ENCODE data around the gene LY6G6D. TPM values are rescaled to one million over a fixed set of nuclear protein-coding genes. Genes with fewer than 3 reads are reported as not detected.

Gene LY6G6D
- total and polyA plus RNA-seq, 2 of the 13 experiments (the other 11 are each of a cell fraction or from before 2014, with no cell fraction given): not detected

DNA sequence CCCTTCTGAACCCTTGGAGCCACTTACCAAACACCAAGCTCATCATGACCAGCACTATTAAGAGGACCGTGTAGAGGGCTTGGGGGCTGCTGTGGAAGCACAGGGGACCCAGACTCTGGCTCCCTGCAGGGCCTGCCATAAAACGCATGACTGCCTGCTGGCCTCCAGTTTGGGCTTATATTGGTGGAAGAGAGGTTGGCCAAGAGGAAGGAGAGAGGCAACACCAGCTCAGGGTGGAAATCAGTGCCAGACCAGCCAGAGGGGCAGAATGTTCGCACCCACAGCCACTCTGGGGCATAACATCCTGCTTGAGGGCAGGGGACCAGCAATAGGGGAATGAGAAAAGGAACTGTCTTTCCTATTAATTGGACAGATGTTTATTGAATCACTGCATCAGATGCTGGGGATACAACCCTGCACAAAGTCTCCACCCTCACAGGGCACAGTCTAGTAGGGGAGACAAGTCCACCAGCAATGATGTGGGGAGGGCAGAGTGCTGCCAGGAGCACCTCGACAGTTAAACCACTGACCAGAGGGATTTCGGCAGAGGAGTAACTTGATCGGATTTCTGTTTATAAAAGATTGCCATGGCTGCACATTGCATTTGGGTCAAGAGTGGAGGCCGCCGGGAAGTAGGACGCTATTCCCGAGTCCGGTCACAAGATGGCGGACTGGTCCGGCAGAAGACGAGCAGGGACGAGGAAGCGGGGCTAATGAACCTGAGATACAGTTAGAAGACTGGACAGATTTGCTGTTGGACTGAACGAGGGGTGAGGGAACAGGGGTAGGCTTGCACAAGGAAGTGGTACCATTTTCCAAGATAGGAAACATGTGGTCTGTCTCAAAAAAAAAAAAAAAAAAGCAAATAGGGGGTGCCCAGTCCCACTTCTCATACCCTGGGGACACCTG is 34.7 kb upstream of the LY6G6D start, which contains the start of gene LY6G5C:
LY6G5C (minus strand) TSS at position 842 of the 909 bp plus-strand sequence; CDS start at position 148, 694 bp downstream.
- WGBS (ENCODE audit: low lambda C conversion rate): 12% methylated on average over 17 of the region's 17 CpGs
- Histone ChIP-seq H3K9ac (ENCODE audit: insufficient read depth, low read depth, low read length) (peak within 1 kb of the TSS; percentile 29; the same call in 1 of the 2 replicates), H3K4me1 (ENCODE audit: insufficient read depth, low read length) (peaks cover 26% of the 10 kb centered on the region), H3K27ac (ENCODE audit: extremely low read length, insufficient read depth, low read length) (no peak within 1 kb of the TSS), H3K4me2 (ENCODE audit: low read depth, low read length) (peak within 1 kb of the TSS; percentile 63), H3K79me2 (ENCODE audit: insufficient read depth, low read length) (no peaks in the 10 kb centered on the region), H3K4me3 (replicated peaks in 1 of 3; ENCODE audit: insufficient read depth in 1 of 3, low read depth in 2 of 3, low read length in 3 of 3) (peak within 1 kb of the TSS in 1 of 3 experiments; percentile 22; a peak in 1 of 6 replicates), H4K20me1 (ENCODE audit: insufficient read depth, low read length) (no peaks in the 10 kb centered on the region), H3K36me3 (replicated peaks in 1 of 2; ENCODE audit: control insufficient read depth in 1 of 2, insufficient read depth in 2 of 2, low read length in 2 of 2) (no peaks in the 10 kb centered on the region), H3K9me3 (ENCODE audit: low read length) (no peaks in the 10 kb centered on the region), H2AFZ (ENCODE audit: low read length) (no peak within 1 kb of the TSS), H3K27me3 (ENCODE audit: control insufficient read depth in 1 of 2, insufficient read depth in 2 of 2, low read length in 2 of 2) (no peaks in the 10 kb centered on the region)
- FAIRE-seq (peak; percentile 92), ATAC-seq (peak; percentile 67), DNase-seq (ENCODE audit: low spot score) (peak; percentile 72)
- BruUV-seq (replicated peaks): no TSS peak
- CTCF ChIA-PET (ENCODE audit: low intra/inter-chr PET ratio, low total read pairs): interaction anchor here (0.7 to 3.9 kb wide), 8 partner anchors 9 to 437 kb away, joined by 3 to 30 read pairs (median 3); partner anchors contain the start of gene DDAH2
- in situ Hi-C loops (cut with HindIII; ENCODE audit: extremely low pct_ligation_motif_present, low pct_unique_long_range_greater_than_20kb) (loop anchor here (5.0 kb wide), 1 partner anchor 87 kb away; no protein-coding TSS in a partner anchor), intact Hi-C loops (cut with micrococcal nuclease; ENCODE audit: unreplicated experiment) (loop anchor here (1.0 to 5.0 kb wide), 5 partner anchors 22 to 150 kb away; partner anchors contain the start of genes ABHD16A and LY6G6D)
- POLR2A ChIA-PET: interaction anchor here (0.6 to 1.9 kb wide), 6 partner anchors 9 to 169 kb away, joined by 3 to 5 read pairs (median 4); partner anchors contain the start of genes ABHD16A and HSPA1B
- TF ChIP-seq ZNF335 (CRISPR knock-in tag; IDR thresholded peaks at IDR 0.05) (peak; percentile 96), SPEN (CRISPR knock-in tag; IDR thresholded peaks at IDR 0.05; ENCODE audit: low read depth) (no peak), SAP130 (CRISPR knock-in tag; IDR thresholded peaks at IDR 0.05; ENCODE audit: low read depth) (peak; percentile 70), RXRB (CRISPR knock-in tag; IDR thresholded peaks at IDR 0.05; ENCODE audit: borderline replicate concordance) (peak; percentile 72; the same call in 1 of the 2 replicates), ETV5 (CRISPR knock-in tag; IDR thresholded peaks at IDR 0.05; ENCODE audit: borderline replicate concordance) (peak; percentile 5; the same call in 1 of the 2 replicates), ZMYM3 (CRISPR knock-in tag; IDR thresholded peaks at IDR 0.05) (peak; percentile 40; the same call in 1 of the 2 replicates), FLYWCH1 (CRISPR knock-in tag; IDR thresholded peaks at IDR 0.05) (no peak), ADNP (CRISPR knock-in tag; IDR thresholded peaks at IDR 0.05) (no peak), ZNF33B (CRISPR knock-in tag; IDR thresholded peaks at IDR 0.05) (no peak), ZNF296 (CRISPR knock-in tag; conservative IDR thresholded peaks at IDR 0.05) (no peak), KLF12 (CRISPR knock-in tag; IDR thresholded peaks at IDR 0.05; ENCODE audit: borderline replicate concordance) (no peak), IRF2 (CRISPR knock-in tag; IDR thresholded peaks at IDR 0.05) (peak; percentile 67; the same call in 1 of the 2 replicates), HNRNPL (IDR thresholded peaks at IDR 0.05; ENCODE audit: low read depth, low read length) (no peak), ZNF720 (CRISPR knock-in tag; IDR thresholded peaks at IDR 0.05) (no peak), ZKSCAN1 (IDR thresholded peaks at IDR 0.05; ENCODE audit: low read length) (0 out of 2 replicates have a peak, but pooled peaks have one; percentile 24)
- TF ChIP-seq, protein P1, sequence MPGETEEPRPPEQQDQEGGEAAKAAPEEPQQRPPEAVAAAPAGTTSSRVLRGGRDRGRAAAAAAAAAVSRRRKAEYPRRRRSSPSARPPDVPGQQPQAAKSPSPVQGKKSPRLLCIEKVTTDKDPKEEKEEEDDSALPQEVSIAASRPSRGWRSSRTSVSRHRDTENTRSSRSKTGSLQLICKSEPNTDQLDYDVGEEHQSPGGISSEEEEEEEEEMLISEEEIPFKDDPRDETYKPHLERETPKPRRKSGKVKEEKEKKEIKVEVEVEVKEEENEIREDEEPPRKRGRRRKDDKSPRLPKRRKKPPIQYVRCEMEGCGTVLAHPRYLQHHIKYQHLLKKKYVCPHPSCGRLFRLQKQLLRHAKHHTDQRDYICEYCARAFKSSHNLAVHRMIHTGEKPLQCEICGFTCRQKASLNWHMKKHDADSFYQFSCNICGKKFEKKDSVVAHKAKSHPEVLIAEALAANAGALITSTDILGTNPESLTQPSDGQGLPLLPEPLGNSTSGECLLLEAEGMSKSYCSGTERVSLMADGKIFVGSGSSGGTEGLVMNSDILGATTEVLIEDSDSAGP (CRISPR knock-in tag; IDR thresholded peaks at IDR 0.05; ENCODE audit: borderline replicate concordance): peak; percentile 57
- TF ChIP-seq, protein P2, sequence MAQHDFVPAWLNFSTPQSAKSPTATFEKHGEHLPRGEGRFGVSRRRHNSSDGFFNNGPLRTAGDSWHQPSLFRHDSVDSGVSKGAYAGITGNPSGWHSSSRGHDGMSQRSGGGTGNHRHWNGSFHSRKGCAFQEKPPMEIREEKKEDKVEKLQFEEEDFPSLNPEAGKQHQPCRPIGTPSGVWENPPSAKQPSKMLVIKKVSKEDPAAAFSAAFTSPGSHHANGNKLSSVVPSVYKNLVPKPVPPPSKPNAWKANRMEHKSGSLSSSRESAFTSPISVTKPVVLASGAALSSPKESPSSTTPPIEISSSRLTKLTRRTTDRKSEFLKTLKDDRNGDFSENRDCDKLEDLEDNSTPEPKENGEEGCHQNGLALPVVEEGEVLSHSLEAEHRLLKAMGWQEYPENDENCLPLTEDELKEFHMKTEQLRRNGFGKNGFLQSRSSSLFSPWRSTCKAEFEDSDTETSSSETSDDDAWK (CRISPR knock-in tag; IDR thresholded peaks at IDR 0.05): no peak
- TF ChIP-seq, protein P3, sequence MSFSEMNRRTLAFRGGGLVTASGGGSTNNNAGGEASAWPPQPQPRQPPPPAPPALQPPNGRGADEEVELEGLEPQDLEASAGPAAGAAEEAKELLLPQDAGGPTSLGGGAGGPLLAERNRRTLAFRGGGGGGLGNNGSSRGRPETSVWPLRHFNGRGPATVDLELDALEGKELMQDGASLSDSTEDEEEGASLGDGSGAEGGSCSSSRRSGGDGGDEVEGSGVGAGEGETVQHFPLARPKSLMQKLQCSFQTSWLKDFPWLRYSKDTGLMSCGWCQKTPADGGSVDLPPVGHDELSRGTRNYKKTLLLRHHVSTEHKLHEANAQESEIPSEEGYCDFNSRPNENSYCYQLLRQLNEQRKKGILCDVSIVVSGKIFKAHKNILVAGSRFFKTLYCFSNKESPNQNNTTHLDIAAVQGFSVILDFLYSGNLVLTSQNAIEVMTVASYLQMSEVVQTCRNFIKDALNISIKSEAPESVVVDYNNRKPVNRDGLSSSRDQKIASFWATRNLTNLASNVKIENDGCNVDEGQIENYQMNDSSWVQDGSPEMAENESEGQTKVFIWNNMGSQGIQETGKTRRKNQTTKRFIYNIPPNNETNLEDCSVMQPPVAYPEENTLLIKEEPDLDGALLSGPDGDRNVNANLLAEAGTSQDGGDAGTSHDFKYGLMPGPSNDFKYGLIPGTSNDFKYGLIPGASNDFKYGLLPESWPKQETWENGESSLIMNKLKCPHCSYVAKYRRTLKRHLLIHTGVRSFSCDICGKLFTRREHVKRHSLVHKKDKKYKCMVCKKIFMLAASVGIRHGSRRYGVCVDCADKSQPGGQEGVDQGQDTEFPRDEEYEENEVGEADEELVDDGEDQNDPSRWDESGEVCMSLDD (CRISPR knock-in tag; IDR thresholded peaks at IDR 0.05; ENCODE audit: borderline replicate concordance): no peak

Measured in HepG2 (cell line).